Hypothalamus (tissue), 51 donors: ENCODE results near the gene KLHDC4.

ENCODE experiments used
- DNase-seq, 51 donors: peaks; one replicate each; lab custom pipeline; 2025; lab: John Stamatoyannopoulos, UW

KLHDC4 gene

DNA sequence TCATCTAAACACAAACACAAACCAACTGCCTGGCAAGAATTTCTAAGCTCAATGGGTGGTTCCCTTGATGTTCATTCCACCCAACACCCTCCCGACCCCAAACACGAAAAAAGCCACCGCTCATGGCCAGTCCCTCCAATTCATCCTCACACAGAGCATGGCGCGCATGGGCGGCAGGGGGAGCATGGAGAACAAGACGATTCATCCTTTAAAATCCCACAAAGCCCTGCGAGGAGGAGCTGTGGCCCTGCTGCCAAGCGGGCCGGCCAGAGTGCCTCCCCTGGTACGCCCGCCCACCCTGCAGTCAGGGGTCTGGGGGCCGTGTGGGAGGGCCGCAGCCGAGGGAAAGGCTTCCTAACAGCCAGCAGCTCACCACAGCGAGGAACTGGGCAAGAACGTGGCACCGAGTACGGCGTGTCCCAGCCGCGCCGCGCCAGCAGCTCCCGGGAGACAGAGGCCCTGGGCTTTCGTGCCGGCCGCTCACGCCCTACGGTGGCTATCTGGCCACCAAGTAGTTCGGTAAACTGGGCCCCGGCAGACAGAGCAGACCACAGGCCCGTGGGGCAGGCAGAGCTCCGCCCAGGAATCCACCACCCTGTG is 60.9 kb downstream of the KLHDC4 start:
- DNase-seq = peak in 36 of 51 donors; percentile 11 to 76 (median 38)

DNA sequence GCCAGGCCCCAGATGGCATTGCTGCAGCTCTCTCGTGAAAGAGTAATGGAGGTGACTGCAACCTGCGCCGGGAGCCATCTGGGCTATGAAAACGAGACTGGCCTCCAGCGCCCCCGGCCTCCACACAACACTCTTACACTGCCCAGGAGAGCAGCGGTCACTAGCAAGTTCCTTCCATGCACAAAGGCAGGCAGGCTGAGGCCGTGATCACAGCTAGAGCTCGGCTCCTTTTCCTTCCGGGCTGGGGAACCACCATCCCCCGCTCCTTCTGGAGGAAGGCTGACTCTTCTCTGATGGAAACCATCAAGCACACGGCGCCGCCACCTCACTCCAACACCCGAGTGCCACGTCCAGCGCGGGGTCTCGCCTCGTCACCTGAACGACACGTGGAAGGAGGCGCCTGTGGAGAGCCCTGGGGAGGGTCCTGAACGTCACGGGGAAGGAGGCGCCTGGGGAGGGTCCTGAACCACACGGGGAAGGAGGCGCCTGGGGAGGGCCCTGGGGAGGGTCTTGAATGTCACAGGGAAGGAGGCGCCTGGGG is 61.9 kb downstream of the KLHDC4 start:
- peak in 1 of 51 donors; percentile 41 for DNase-seq

DNA sequence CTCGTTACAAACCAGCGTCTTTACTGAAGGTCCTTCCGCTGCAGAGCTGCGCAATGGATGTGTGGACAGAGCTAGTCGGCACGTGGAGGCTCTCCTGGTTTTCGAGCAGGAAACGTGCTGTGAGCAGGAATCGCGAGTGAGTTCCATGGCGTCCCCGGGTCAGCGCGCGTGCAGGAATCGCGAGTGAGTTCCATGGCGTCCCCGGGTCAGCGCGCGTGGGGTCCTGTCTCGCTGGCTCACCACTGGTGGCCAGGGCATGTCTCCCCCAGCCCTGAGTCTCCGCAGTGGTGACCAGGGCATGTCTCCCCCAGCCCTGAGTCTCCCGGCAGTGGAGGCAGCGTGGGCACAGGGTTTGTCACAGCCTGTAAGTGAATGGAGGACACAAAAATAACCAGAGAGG is 62.7 kb downstream of the KLHDC4 start:
- no peak for DNase-seq

DNA sequence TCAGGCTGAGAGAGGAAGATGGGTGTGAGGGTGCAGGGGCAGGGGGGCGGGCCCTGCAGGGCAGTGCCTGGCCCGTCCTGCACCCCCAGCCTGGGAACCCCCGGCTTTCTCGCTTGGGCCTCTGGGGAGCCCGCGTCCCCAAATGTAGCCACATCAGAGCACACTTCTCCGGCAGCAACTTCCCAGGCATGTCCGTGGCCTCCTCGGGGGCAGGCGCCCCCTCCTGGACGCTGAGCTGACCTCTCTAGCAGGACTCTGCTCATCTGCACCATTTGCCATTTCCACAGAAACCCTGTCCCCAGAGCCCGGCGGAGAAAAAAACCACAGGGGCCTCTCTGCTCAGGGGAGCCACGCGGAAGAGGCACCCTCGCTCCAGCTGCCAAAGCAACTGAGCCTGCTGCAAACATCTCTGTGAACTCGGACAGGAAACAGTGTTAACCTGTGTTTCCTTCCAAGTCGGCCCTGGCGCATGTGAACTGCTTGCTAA is 63.4 kb downstream of the KLHDC4 start:
- DNase-seq = peak in 7 of 51 donors; percentile 7 to 29 (median 17)

DNA sequence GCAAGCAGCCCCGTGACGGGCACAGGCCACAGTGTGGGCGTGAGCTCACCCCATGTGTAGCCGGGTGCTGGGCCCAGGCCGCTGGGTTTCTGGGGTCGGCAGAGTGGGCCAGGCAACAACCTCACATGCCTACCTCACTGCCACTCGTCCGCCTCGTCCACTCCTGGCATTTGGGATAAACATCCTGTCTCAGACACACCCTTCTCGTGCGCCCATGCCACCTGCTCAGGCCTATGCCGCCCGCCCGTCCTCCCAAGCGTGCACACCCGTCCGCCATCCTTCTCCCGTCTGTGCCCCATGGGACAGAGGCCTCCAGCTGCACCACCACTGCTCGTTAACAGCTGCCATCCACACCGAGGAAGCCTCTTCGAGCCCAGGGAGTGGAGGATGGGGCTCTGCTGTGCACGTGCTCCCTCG is 64.3 kb downstream of the KLHDC4 start:
- DNase-seq = no peak

DNA sequence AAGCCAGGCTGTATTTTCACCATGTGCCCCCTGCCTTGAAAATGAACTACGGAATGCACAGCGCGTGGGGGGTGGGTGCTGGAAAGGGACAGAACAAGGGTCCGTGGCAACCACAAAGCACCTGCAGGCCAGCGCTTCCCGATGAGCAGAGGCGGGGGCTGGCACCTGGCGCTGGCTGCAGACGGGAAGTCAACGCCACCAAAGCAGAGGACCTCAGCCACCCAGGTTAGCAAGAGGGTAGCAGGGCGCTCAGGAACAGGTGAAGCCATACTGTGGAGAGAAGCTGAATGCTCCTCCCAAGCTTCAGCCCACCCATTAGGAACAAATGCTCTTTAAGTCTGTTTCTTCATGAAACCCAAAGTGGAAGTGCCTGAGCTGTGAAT is 64.7 kb downstream of the KLHDC4 start:
- DNase-seq = no peak

DNA sequence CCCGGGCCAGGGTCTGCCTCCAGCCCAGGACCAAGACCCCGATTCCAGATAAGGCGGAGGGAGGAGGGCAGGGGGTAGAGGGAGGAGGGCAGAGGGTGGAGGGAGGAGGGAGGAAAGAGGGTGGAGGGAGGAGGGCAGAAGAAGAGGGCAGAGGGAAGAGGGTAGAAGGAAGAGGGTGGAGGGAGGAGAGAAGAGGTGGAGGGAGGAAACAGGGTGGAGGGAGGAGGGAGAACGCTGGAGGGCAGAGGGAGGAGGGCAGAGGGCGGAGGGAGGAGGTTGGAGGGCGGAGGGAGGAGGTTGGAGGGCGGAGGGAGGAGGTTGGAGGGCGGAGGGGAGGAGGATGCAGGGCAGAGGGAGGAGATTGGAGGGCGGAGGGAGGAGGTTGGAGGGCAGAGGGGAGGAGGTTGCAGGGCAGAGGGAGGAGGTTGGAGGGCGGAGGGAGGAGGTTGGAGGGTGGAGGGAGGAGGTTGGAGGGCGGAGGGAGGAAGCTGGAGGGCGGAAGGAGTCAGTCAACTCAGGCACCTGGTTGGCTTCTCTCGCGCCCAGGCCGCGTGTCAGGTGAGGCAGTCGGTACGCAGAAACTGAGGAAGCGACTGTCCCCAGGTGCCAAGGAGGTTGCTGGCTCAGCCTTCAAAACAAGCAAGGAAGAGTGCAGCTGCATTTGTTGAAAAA is 65.2 kb downstream of the KLHDC4 start:
- DNase-seq = no peak

DNA sequence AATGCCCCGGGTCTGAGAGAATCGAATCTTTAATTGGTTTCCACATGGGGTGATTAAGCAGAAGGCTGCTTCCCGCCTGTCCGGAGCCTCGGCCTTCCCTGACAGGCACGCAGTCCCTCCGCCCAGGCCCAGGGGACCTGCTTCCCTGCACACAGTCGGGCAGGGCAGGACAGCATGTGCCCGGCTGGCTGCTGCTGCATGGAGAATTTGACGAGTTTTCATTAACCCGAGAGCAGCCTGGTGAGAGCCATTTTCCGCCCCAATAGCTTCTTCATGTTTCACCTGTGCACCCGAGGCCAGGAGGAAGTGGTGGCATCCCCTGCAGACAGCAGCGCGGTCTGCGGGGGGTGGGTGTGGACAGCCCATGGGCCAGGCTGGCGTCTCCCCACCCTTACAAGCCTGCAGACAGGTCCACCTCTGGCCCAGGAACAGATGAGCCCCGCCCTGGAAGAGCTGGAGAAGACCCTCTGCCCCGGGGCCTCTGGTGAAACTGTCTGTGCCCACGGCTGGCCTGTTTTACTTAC is 67.0 kb downstream of the KLHDC4 start:
- no peak for DNase-seq

DNA sequence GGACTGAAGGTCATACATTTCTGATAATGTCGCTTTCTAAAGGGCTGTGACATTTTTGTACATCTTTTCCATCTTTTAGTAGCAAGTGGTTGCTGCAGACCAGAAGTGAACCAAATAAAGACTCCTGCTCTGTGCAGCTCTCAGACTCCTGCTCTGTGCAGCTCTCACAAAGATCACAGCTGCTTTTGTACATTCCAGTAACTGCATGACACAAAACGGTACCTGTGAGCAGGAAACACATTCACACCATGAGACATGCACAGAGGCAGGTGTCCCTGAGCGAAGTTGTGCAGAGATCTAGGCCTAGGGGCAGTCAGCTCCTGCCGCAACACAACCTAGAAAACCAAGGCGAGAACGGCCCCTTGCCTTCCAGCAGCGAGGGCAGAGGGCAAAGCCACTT is 67.5 kb downstream of the KLHDC4 start:
- no peak for DNase-seq

DNA sequence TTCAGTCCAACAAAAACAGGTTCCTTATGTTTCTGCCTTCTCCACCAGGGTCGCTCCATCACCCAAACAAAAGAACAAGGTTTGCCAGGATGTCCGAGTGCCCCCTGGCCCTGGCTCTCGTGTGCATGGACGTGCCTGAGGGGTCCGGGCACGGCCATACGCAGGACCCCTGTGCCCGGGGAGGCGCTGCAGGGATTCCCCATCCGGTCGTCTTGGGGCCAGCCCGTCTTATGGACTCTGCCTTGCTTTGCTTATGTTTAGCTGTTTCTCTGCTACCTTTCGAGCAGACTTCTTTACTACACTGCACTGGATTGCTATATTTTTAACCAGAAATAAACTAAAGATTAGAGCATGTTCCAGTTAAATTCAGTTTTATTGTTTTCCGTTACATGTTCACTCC is 68.0 kb downstream of the KLHDC4 start:
- no peak for DNase-seq

DNA sequence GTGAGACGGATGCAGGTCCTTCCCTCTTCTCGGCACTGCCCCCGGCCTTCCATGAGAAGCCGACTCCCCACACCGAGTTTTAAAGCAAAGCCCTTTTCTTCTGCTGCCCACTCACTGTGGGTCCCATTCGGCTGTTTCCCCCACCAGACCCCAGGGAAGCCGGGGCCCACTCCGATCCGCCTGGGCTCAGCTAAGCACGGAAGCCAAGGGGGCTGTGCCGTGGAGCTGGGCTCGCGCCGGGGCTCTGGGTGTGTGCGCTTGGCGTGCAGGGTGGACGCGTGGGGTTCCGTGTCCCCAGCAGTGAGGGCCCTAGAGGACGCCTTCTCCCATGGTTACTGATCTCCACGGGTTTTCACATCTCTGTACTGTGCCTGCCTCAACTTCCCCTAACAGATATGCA is 68.5 kb downstream of the KLHDC4 start:
- no peak for DNase-seq

DNA sequence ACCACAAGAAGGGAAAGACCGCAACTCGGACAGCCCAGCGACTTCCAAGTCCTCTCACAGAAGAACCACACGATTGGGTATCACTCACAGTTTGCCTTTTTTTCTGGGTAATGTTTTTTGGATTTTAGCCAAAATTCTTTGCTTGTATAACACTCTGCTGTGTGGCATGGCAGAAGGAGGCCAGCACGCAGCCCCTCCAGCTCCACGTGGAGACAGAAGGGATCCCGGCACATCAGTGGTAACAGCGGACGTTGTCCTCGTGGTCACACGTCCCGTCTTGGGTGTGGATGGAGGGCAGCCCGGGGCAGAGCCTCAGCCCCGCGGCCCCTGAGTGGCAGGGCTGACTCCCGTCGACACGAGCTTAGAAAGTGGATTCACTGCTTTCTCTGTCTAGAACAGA is 69.1 kb downstream of the KLHDC4 start:
- no peak for DNase-seq

DNA sequence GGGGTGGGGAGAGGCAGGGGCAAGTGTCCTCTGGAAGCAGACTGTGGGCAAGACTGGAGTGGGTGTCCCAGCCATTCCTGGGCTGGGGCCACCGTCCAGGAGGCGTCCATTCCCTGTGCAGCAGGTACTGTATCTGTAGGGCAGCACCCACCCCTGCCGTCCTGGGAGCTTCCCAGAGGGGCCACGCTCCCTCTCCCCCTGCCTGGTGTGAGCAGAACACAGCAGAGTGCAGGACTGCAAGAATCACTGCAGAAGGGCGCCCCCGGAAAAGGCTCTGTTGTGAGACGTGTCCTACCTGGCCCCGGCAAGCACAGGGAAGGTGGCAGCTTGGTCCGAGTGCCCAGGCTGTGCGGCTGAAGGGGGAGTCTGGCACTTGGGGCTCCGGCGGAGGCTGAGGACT is 70.3 kb downstream of the KLHDC4 start:
- DNase-seq = no peak

DNA sequence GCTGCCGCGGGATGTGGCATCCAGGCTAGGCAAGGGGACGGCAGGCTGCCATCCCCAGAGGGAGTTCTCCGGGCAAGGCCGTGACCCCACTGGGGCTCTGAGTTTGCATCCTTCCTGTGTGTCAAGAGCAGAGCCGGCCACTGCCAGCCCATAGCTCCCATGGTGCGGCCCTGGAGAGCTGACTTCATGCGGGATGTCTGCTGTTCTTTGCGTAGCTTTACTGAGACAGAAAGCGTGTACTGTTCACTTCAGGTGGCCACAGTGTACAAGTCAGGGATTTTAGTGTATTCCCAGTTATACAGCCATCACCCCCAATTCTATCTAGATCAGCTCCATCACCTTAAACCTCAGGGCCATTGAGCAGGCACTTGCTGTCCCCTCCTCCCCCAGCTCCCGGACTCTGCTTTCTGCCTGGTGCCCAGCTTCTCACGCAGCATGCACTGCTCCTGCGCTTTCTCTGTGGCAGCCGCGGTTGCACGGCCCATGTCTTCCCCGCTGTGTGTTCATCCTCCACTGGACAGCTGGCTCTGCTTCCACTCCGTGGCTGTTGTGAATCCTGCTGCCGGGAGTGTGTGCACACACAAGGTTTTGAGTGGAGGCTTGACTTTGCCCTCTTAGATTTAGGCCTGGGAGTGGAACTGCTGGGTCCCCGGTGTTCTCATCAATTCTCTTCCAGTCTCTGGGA is 71.2 kb downstream of the KLHDC4 start:
- no peak for DNase-seq

DNA sequence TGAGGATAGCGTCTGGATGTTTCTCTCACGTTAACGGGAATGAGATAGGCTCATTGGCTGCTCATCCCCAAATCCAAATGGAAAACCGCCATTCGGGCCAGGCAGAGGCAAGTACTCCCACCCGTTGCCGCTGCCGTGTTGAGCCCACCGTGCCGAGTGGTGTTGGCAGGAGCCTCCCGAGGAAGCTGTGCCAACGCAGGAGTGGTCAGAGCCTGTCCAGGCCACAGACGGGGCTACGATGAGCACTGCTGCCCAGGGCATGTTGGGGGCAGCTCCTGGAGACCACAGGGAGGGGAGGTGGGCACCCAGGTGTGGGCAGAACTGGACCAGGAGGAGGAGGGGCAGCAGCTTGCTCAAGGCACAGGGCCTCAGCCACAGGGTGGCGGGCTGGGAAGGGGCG is 72.0 kb downstream of the KLHDC4 start:
- DNase-seq = no peak

DNA sequence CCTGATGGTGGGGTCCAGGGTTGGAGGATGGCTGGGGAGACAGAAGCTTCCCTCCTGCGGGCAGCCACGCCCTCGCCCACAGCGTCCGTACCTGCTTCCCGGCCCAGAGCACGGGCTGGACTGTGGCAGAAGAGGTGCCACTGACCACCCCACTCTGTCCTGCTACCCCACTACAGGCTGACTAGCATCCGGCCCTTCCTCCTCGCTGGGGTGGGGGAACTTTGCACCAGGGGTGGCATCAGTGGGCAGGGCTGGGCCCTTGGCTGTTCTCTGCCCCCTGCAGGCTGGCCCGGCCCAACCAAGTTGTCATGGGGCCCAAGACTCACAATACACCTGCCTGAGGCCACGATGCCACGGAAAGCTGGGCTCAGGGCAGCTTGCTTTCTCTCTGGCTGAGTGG is 73.0 kb downstream of the KLHDC4 start:
- DNase-seq = no peak

DNA sequence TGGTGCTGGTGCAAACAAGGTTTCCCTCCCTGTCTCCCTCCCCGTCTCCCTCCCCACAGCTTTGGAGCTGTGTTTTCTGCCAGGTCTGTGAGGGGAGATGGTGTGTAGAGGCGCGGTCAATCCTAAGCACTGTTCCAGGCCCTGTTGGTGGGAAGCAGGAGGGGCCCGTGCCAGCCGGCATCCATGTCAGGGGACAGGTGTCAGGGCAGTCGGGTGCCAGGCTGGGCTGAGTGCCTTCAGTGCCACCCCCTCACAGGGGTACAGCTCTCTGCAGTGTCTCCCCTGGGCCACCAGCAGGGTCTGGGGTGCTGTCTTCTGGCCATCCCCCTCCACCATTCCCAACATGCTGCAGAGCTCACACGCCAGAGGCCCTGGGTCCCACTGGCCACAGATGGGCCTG is 73.6 kb downstream of the KLHDC4 start:
- DNase-seq = no peak

DNA sequence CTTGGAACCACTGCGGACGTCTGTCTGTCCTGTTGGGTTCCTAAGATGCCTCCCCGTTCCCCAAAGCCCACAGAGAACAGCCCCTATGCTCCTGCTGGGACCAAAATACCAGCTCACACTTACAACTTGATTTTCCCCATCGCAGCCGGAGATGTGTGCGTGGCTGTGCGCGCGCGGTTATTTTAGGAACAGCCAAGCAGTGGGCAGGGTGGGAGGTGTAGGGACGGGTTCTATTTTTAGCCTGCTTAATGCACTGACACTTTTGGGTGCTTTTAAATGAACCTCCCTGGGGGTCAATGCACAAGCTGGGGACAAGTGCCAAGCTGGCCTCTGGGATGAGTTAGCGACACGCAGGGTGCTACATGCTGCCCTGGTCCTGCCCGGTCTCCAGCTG is 74.1 kb downstream of the KLHDC4 start:
- DNase-seq = peak in 1 of 51 donors; percentile 28

DNA sequence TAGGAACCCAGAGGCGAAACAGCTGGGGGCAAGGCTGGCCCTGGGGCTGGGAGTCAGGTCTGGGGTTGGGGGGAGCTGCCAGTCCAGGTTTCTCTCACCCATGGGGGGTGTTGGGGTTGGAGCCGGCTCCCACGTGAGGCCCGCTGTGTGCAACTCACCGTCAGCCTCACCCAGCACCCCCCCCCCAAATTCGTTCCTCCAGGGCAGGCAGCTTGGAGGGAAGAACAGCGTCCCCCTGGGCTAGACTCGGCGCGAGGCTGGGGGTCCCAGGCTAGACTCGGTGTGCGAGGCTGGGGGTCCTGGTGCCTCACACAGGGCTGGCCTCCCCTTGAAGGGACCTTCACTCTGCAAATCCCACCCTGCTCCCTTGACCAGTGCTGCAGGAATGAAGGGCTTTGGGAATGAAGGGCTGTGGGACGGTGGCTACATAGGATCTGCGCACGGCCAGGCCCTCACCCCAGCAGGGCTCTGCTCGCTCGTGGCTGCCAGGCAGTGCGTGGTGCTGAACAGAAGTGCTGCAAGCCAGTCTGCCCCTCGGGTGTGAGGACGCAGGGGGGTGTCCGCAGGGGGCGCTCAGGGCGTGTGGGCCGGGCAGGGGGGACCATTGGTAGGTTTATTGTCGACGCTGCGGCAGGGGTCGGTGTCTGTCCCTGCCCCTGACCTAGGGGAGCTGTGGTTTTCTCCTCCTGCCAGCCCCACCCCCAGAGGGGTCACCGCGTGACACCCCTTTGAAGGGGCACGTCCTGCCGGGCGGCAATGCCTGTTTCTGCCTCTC is 74.7 kb downstream of the KLHDC4 start:
- no peak for DNase-seq

DNA sequence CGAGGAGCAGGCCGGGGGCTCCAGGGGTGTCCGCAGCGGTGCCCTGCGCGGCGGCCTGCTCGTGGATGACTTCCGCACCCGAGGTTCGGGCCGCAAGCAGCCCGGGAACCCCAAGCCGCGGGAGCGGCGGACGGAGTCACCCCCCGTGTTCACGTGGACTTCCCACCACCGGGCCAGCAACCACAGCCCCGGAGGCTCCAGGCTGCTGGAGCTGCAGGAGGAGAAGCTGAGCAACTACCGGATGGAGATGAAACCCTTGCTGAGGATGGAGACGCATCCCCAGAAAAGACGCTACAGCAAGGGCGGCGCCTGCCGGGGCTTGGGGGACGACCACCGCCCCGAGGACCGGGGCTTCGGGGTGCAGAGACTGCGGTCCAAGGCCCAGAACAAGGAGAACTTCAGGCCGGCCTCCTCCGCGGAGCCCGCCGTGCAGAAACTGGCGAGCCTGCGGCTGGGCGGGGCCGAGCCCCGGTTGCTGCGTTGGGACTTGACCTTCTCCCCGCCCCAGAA is 75.8 kb downstream of the KLHDC4 start:
- DNase-seq = no peak
